Frontal cortex (tissue), 4 donors: ENCODE data around the gene FOXF1. TPM values are rescaled to one million over a fixed set of nuclear protein-coding genes. Genes with fewer than 3 reads are reported as not detected.

Experiments
- DNase-seq, 2 donors: peaks; one replicate each; pipeline ENCODE4 v3.0.0; 2012; ENCODE audit warnings: low spot score in 2 of 2
- FAIRE-seq: peaks from 2 replicates; lab custom pipeline; 2012; peaks lifted over from hg19 to GRCh38; lab: Jason Lieb, UNC
- total RNA-seq: library from RNA; depleted of rRNA; stranded (reverse); fragments of >200 nt; gene quantifications from one replicate; pipeline ENCODE4 v1.2.3, GENCODE V29; 2014
- donor health status: control.
- donor health status: control.
- donor health status: control.

FOXF1 gene
- 0.41 TPM for total RNA-seq

- FAIRE-seq: no peak
- DNase-seq: peak in 1 of 2 donors; percentile 59
Measured at GRCh38 chr16:86510465-86511261, at the start of gene FOXF1. Gene FOXF1, plus strand, starts transcription at chr16:86510527. Its CDS starts 43 bp downstream, at chr16:86510570.

GRCh38 chr16:86461037-86461436 is 49.3 kb upstream of the FOXF1 start:
- FAIRE-seq (no peak), DNase-seq (no peak)

GRCh38 chr16:86462334-86463084 is 47.8 kb upstream of the FOXF1 start:
- DNase-seq (no peak), FAIRE-seq (no peak)

- FAIRE-seq (no peak), DNase-seq (no peak)
Measured at GRCh38 chr16:86464044-86464443, 46.3 kb upstream of the FOXF1 start.

GRCh38 chr16:86465434-86465833 is 44.9 kb upstream of the FOXF1 start:
- FAIRE-seq: no peak
- no peak for DNase-seq

GRCh38 chr16:86466696-86467406 is 43.5 kb upstream of the FOXF1 start:
- FAIRE-seq (no peak), DNase-seq (no peak)

- no peak for DNase-seq
- FAIRE-seq: no peak
Measured at GRCh38 chr16:86467490-86467889, 42.8 kb upstream of the FOXF1 start.

- no peak for FAIRE-seq
Measured at GRCh38 chr16:86470964-86471363, 39.4 kb upstream of the FOXF1 start.

GRCh38 chr16:86471896-86472295 is 38.4 kb upstream of the FOXF1 start:
- FAIRE-seq: no peak
- no peak for DNase-seq

More at GRCh38 chr16:86470964-86471363, 39.4 kb upstream of the FOXF1 start:
- no peak for DNase-seq

- DNase-seq (no peak), FAIRE-seq (no peak)
Measured at GRCh38 chr16:86472366-86472765, 38.0 kb upstream of the FOXF1 start.

GRCh38 chr16:86476956-86477534 is 33.3 kb upstream of the FOXF1 start:
- no peak for DNase-seq
- no peak for FAIRE-seq

GRCh38 chr16:86477642-86478041 is 32.7 kb upstream of the FOXF1 start:
- DNase-seq: no peak
- no peak for FAIRE-seq

- no peak for DNase-seq
- peak; percentile 99 for FAIRE-seq
Measured at GRCh38 chr16:86478779-86479178, 31.5 kb upstream of the FOXF1 start.

- FAIRE-seq (no peak), DNase-seq (no peak)
Measured at GRCh38 chr16:86479419-86479818, 30.9 kb upstream of the FOXF1 start.

GRCh38 chr16:86480444-86480843 is 29.9 kb upstream of the FOXF1 start:
- no peak for FAIRE-seq
- DNase-seq: no peak

GRCh38 chr16:86481607-86482006 is 28.7 kb upstream of the FOXF1 start:
- no peak for FAIRE-seq
- DNase-seq: no peak

GRCh38 chr16:86484240-86484639 is 26.1 kb upstream of the FOXF1 start:
- FAIRE-seq (no peak), DNase-seq (no peak)

- FAIRE-seq (no peak), DNase-seq (no peak)
Measured at GRCh38 chr16:86485746-86486145, 24.6 kb upstream of the FOXF1 start.

- DNase-seq (peak in 1 of 2 donors; percentile 33), FAIRE-seq (no peak)
Measured at GRCh38 chr16:86490859-86491639, 19.3 kb upstream of the FOXF1 start.
